ENCODE data around the gene DIDO1. TPM values are rescaled to one million over a fixed set of nuclear protein-coding genes. Genes with fewer than 3 reads are reported as not detected.

DIDO1 gene
- total and polyA plus RNA-seq, 9 of the 15 experiments (the other 6 are each of a cell fraction or from before 2014, with no cell fraction given), result 4.4 to 46.8 (median 31.2) TPM

DNA sequence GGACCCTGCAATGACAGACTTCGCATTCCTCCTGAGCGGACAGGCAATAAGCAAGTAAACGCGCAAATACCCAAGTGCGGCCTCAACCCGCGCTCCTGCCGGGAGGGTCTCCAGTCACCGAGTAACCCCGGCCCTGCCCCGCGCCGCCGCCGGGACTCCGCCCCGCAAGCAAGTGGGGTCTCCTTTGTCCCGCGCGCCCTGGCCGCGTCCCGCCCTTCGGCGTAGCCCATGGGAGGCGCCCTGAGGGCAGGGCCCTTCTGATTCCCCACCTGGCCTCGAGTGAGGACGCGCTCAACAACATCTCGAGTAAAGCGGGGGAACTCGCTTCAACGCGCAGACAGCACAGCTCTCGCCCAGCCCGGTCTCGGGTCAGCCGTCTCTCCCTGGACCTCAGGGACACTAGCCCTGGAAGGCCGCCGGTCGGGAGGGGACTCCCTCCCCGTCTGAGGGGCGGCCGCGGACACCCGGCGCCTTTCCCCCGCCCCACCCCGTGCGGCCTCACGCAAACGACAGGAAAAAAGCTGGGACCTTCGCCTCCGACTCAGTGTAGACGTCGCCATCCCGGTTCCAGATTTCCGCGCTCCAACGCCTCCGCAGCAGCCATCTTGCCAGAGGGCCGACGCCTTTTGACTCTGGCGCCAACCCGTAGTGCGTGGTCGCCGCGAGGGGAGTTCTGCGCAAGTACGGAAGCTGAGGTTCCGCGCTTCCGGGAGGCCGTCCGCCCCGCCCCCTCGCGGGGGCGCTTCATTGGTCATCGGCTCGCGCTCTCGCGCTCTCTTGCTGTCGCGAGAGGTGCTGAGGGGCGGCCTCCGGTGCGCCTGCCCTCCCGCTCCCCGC lies 11.2 kb upstream of the DIDO1 start (continued):
- TF ChIP-seq, protein P1, sequence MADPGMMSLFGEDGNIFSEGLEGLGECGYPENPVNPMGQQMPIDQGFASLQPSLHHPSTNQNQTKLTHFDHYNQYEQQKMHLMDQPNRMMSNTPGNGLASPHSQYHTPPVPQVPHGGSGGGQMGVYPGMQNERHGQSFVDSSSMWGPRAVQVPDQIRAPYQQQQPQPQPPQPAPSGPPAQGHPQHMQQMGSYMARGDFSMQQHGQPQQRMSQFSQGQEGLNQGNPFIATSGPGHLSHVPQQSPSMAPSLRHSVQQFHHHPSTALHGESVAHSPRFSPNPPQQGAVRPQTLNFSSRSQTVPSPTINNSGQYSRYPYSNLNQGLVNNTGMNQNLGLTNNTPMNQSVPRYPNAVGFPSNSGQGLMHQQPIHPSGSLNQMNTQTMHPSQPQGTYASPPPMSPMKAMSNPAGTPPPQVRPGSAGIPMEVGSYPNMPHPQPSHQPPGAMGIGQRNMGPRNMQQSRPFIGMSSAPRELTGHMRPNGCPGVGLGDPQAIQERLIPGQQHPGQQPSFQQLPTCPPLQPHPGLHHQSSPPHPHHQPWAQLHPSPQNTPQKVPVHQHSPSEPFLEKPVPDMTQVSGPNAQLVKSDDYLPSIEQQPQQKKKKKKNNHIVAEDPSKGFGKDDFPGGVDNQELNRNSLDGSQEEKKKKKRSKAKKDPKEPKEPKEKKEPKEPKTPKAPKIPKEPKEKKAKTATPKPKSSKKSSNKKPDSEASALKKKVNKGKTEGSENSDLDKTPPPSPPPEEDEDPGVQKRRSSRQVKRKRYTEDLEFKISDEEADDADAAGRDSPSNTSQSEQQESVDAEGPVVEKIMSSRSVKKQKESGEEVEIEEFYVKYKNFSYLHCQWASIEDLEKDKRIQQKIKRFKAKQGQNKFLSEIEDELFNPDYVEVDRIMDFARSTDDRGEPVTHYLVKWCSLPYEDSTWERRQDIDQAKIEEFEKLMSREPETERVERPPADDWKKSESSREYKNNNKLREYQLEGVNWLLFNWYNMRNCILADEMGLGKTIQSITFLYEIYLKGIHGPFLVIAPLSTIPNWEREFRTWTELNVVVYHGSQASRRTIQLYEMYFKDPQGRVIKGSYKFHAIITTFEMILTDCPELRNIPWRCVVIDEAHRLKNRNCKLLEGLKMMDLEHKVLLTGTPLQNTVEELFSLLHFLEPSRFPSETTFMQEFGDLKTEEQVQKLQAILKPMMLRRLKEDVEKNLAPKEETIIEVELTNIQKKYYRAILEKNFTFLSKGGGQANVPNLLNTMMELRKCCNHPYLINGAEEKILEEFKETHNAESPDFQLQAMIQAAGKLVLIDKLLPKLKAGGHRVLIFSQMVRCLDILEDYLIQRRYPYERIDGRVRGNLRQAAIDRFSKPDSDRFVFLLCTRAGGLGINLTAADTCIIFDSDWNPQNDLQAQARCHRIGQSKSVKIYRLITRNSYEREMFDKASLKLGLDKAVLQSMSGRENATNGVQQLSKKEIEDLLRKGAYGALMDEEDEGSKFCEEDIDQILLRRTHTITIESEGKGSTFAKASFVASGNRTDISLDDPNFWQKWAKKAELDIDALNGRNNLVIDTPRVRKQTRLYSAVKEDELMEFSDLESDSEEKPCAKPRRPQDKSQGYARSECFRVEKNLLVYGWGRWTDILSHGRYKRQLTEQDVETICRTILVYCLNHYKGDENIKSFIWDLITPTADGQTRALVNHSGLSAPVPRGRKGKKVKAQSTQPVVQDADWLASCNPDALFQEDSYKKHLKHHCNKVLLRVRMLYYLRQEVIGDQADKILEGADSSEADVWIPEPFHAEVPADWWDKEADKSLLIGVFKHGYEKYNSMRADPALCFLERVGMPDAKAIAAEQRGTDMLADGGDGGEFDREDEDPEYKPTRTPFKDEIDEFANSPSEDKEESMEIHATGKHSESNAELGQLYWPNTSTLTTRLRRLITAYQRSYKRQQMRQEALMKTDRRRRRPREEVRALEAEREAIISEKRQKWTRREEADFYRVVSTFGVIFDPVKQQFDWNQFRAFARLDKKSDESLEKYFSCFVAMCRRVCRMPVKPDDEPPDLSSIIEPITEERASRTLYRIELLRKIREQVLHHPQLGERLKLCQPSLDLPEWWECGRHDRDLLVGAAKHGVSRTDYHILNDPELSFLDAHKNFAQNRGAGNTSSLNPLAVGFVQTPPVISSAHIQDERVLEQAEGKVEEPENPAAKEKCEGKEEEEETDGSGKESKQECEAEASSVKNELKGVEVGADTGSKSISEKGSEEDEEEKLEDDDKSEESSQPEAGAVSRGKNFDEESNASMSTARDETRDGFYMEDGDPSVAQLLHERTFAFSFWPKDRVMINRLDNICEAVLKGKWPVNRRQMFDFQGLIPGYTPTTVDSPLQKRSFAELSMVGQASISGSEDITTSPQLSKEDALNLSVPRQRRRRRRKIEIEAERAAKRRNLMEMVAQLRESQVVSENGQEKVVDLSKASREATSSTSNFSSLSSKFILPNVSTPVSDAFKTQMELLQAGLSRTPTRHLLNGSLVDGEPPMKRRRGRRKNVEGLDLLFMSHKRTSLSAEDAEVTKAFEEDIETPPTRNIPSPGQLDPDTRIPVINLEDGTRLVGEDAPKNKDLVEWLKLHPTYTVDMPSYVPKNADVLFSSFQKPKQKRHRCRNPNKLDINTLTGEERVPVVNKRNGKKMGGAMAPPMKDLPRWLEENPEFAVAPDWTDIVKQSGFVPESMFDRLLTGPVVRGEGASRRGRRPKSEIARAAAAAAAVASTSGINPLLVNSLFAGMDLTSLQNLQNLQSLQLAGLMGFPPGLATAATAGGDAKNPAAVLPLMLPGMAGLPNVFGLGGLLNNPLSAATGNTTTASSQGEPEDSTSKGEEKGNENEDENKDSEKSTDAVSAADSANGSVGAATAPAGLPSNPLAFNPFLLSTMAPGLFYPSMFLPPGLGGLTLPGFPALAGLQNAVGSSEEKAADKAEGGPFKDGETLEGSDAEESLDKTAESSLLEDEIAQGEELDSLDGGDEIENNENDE (IDR thresholded peaks at IDR 0.05; ENCODE audit: low read depth, low read length), result no peak
- TF ChIP-seq SNIP1 (IDR thresholded peaks at IDR 0.05; ENCODE audit: low read depth) (no peak), ZBED1 (IDR thresholded peaks at IDR 0.05) (no peak), ZNF239 (CRISPR knock-in tag; IDR thresholded peaks at IDR 0.05) (no peak), MTA3 (IDR thresholded peaks at IDR 0.05; ENCODE audit: borderline replicate concordance) (peak; percentile 98), KLF13 (tag; IDR thresholded peaks at IDR 0.05; ENCODE audit: borderline replicate concordance, low read depth) (no peak; the same call in 1 of the 2 replicates), ZNF274 (IDR thresholded peaks at IDR 0.05; ENCODE audit: borderline replicate concordance, low read depth, low read length) (no peak), KDM1A (IDR thresholded peaks at IDR 0.05) (no peak), HDAC6 (IDR thresholded peaks at IDR 0.05; ENCODE audit: low read depth, low read length) (no peak), THRAP3 (IDR thresholded peaks at IDR 0.05; ENCODE audit: borderline replicate concordance) (no peak), ZNF668 (CRISPR knock-in tag; IDR thresholded peaks at IDR 0.05) (no peak), NR2C2 (CRISPR knock-in tag; IDR thresholded peaks at IDR 0.05) (0 out of 2 replicates have a peak, but pooled peaks have one; percentile 24), NR2C2 (tag; IDR thresholded peaks at IDR 0.05) (0 out of 2 replicates have a peak, but pooled peaks have one; percentile 30), KLF16 (IDR thresholded peaks at IDR 0.05) (peak; percentile 83)
- TF ChIP-seq, protein P2, sequence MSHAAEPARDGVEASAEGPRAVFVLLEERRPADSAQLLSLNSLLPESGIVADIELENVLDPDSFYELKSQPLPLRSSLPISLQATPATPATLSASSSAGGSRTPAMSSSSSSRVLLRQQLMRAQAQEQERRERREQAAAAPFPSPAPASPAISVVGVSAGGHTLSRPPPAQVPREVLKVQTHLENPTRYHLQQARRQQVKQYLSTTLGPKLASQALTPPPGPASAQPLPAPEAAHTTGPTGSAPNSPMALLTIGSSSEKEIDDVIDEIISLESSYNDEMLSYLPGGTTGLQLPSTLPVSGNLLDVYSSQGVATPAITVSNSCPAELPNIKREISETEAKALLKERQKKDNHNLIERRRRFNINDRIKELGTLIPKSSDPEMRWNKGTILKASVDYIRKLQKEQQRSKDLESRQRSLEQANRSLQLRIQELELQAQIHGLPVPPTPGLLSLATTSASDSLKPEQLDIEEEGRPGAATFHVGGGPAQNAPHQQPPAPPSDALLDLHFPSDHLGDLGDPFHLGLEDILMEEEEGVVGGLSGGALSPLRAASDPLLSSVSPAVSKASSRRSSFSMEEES (CRISPR knock-in tag; IDR thresholded peaks at IDR 0.05), result no peak

Measured in K562 (cell line).